Activated T-cell treated with anti-CD3 and anti-CD28 coated beads, Interleukin-2, amount 50 U/mL, for 24 hours (primary cell): Measurements from ENCODE around the gene SORBS2.
"Not testable (repeated sequence)": the region's sequence is repeated elsewhere in the genome, so short reads cannot be mapped to it uniquely, and the experiment has no call there.

ENCODE experiments used
- DNase-seq: peaks from one replicate; pipeline ENCODE4 v3.0.0-alpha.2; 2020
- H3K27ac Mint-ChIP-seq: 2 replicates; pipeline ENCODE4 v1.8.0; 2020; ENCODE audit warnings: mild to moderate bottlenecking, mixed read lengths
- H3K27me3 Mint-ChIP-seq: 2 replicates; pipeline ENCODE4 v1.8.0; 2020; ENCODE audit warnings: mixed read lengths
- H3K36me3 Mint-ChIP-seq: 2 replicates; pipeline ENCODE4 v1.8.0; 2020; ENCODE audit warnings: low read depth, mixed read lengths
- H3K4me1 Mint-ChIP-seq: 2 replicates; pipeline ENCODE4 v1.8.0; 2020; ENCODE audit warnings: low read depth, mixed read lengths
- H3K4me3 Mint-ChIP-seq: 2 replicates; pipeline ENCODE4 v1.8.0; 2020; ENCODE audit warnings: mild to moderate bottlenecking, moderate library complexity, mixed read lengths
- H3K9me3 Mint-ChIP-seq: 2 replicates; pipeline ENCODE4 v1.8.0; 2020; ENCODE audit warnings: mixed read lengths

SORBS2 gene

GRCh38 chr4:185560316-185560715 is 251.7 kb downstream of the SORBS2 start:
- Mint-ChIP-seq H3K27me3 (peaks cover 71% of the 10 kb centered on the region), H3K27ac (no peak overlapping the region), H3K9me3 (no peaks in the 10 kb centered on the region), H3K4me3 (no peak overlapping the region), H3K36me3 (no peaks in the 10 kb centered on the region), H3K4me1 (no peaks in the 10 kb centered on the region)
- no peak for DNase-seq

GRCh38 chr4:185559915-185560281 is 252.1 kb downstream of the SORBS2 start:
- no peak overlapping the region for H3K4me3 Mint-ChIP-seq
- H3K27me3 Mint-ChIP-seq, result peaks cover 73% of the 10 kb centered on the region

GRCh38 chr4:185559251-185559914 is 252.6 kb downstream of the SORBS2 start:
- H3K27ac Mint-ChIP-seq, result not testable (repeated sequence)

More at GRCh38 chr4:185559915-185560281, 252.1 kb downstream of the SORBS2 start:
- no peaks in the 10 kb centered on the region for H3K9me3 Mint-ChIP-seq
- DNase-seq, result no peak
- no peak overlapping the region for H3K27ac Mint-ChIP-seq
- no peaks in the 10 kb centered on the region for H3K4me1 Mint-ChIP-seq
- no peaks in the 10 kb centered on the region for H3K36me3 Mint-ChIP-seq

GRCh38 chr4:185554365-185555126 is 257.4 kb downstream of the SORBS2 start:
- no peak overlapping the region for H3K27ac Mint-ChIP-seq
- peaks cover 45% of the 10 kb centered on the region for H3K27me3 Mint-ChIP-seq
- no peaks in the 10 kb centered on the region for H3K36me3 Mint-ChIP-seq
- H3K9me3 Mint-ChIP-seq, result no peaks in the 10 kb centered on the region
- H3K4me1 Mint-ChIP-seq, result no peaks in the 10 kb centered on the region
- DNase-seq, result no peak
- no peak overlapping the region for H3K4me3 Mint-ChIP-seq

More at GRCh38 chr4:185559251-185559914, 252.6 kb downstream of the SORBS2 start:
- H3K4me3 Mint-ChIP-seq, H3K9me3 Mint-ChIP-seq, DNase-seq, H3K4me1 Mint-ChIP-seq, H3K36me3 Mint-ChIP-seq: not testable (repeated sequence)
- peaks cover 77% of the 10 kb centered on the region for H3K27me3 Mint-ChIP-seq

- Mint-ChIP-seq H3K27ac (no peak overlapping the region), H3K4me1 (no peaks in the 10 kb centered on the region), H3K4me3 (no peak overlapping the region), H3K27me3 (peaks cover 23% of the 10 kb centered on the region), H3K9me3 (no peaks in the 10 kb centered on the region), H3K36me3 (no peaks in the 10 kb centered on the region)
- no peak for DNase-seq
These were observed 259.7 kb downstream of the SORBS2 start for GRCh38 chr4:185552254-185552653.

- H3K36me3 Mint-ChIP-seq, result no peaks in the 10 kb centered on the region
- H3K4me3 Mint-ChIP-seq, result no peak overlapping the region
- H3K9me3 Mint-ChIP-seq, result no peaks in the 10 kb centered on the region
- H3K4me1 Mint-ChIP-seq, result no peaks in the 10 kb centered on the region
- H3K27me3 Mint-ChIP-seq, result peaks cover 12% of the 10 kb centered on the region
- no peak overlapping the region for H3K27ac Mint-ChIP-seq
- DNase-seq, result no peak
These were observed 261.1 kb downstream of the SORBS2 start for GRCh38 chr4:185550933-185551332.

GRCh38 chr4:185549095-185549639 is 262.8 kb downstream of the SORBS2 start:
- no peaks in the 10 kb centered on the region for H3K4me1 Mint-ChIP-seq
- no peak overlapping the region for H3K4me3 Mint-ChIP-seq
- DNase-seq, result no peak
- peaks cover 3% of the 10 kb centered on the region for H3K27me3 Mint-ChIP-seq
- H3K9me3 Mint-ChIP-seq, result no peaks in the 10 kb centered on the region
- H3K27ac Mint-ChIP-seq, result no peak overlapping the region
- H3K36me3 Mint-ChIP-seq, result no peaks in the 10 kb centered on the region

GRCh38 chr4:185548587-185548986 is 263.4 kb downstream of the SORBS2 start:
- Mint-ChIP-seq H3K4me1 (no peaks in the 10 kb centered on the region), H3K9me3 (no peaks in the 10 kb centered on the region), H3K27ac (no peak overlapping the region), H3K4me3 (no peak overlapping the region), H3K36me3 (no peaks in the 10 kb centered on the region), H3K27me3 (peaks cover 3% of the 10 kb centered on the region)
- DNase-seq, result no peak

- no peaks in the 10 kb centered on the region for H3K36me3 Mint-ChIP-seq
- H3K4me3 Mint-ChIP-seq, result no peak overlapping the region
- H3K27ac Mint-ChIP-seq, result no peak overlapping the region
- peaks cover 15% of the 10 kb centered on the region for H3K27me3 Mint-ChIP-seq
- H3K4me1 Mint-ChIP-seq, result no peaks in the 10 kb centered on the region
- no peaks in the 10 kb centered on the region for H3K9me3 Mint-ChIP-seq
- no peak for DNase-seq
These were observed 265.7 kb downstream of the SORBS2 start for GRCh38 chr4:185546335-185546734.

- Mint-ChIP-seq H3K4me1 (no peaks in the 10 kb centered on the region), H3K4me3 (no peak overlapping the region), H3K27me3 (peaks cover 18% of the 10 kb centered on the region), H3K36me3 (no peaks in the 10 kb centered on the region), H3K27ac (no peak overlapping the region), H3K9me3 (no peaks in the 10 kb centered on the region)
- no peak for DNase-seq
These were observed 269.2 kb downstream of the SORBS2 start for GRCh38 chr4:185542626-185543315.

GRCh38 chr4:185541251-185541727 is 270.7 kb downstream of the SORBS2 start:
- Mint-ChIP-seq H3K4me3 (no peak overlapping the region), H3K36me3 (no peaks in the 10 kb centered on the region), H3K27ac (no peak overlapping the region), H3K27me3 (peaks cover 24% of the 10 kb centered on the region), H3K4me1 (no peaks in the 10 kb centered on the region), H3K9me3 (no peaks in the 10 kb centered on the region)
- no peak for DNase-seq

GRCh38 chr4:185540487-185541120 is 271.4 kb downstream of the SORBS2 start:
- Mint-ChIP-seq H3K4me1 (peaks cover 2% of the 10 kb centered on the region), H3K36me3 (no peaks in the 10 kb centered on the region), H3K27ac (no peak overlapping the region), H3K4me3 (no peak overlapping the region), H3K27me3 (peaks cover 30% of the 10 kb centered on the region), H3K9me3 (no peaks in the 10 kb centered on the region)
- no peak for DNase-seq

GRCh38 chr4:185540040-185540439 is 272.0 kb downstream of the SORBS2 start:
- Mint-ChIP-seq H3K4me1 (peaks cover 3% of the 10 kb centered on the region), H3K27ac (no peak overlapping the region), H3K36me3 (no peaks in the 10 kb centered on the region), H3K9me3 (no peaks in the 10 kb centered on the region), H3K4me3 (no peak overlapping the region), H3K27me3 (peaks cover 31% of the 10 kb centered on the region)
- DNase-seq, result no peak

GRCh38 chr4:185538806-185539205 is 273.2 kb downstream of the SORBS2 start:
- Mint-ChIP-seq H3K4me1 (peaks cover 7% of the 10 kb centered on the region), H3K36me3 (no peaks in the 10 kb centered on the region), H3K4me3 (no peak overlapping the region), H3K27me3 (peaks cover 38% of the 10 kb centered on the region), H3K9me3 (no peaks in the 10 kb centered on the region), H3K27ac (no peak overlapping the region)
- DNase-seq, result no peak
